Mesothelial cell of epicardium (in vitro differentiated cells): ENCODE results near the gene GOLM1. TPM values are rescaled to one million over a fixed set of nuclear protein-coding genes. Genes with fewer than 3 reads are reported as not detected.

Experiments used
- DNase-seq, 2 experiments: peaks; one replicate each; pipeline ENCODE4 v3.0.0; 2021; ENCODE audit warnings: low spot score in 2 of 2; ENCODE audit not compliant: unreplicated experiment in 2 of 2
- H3K27ac Mint-ChIP-seq: 2 replicates; pipeline ENCODE4 v1.8.0; 2021; ENCODE audit warnings: mixed read lengths
- H3K27me3 Mint-ChIP-seq: 2 replicates; pipeline ENCODE4 v1.8.0; 2021; ENCODE audit warnings: low read depth, mixed read lengths
- H3K36me3 Mint-ChIP-seq: 2 replicates; pipeline ENCODE4 v1.8.0; 2021; ENCODE audit warnings: mixed read lengths
- H3K4me1 Mint-ChIP-seq: 2 replicates; pipeline ENCODE4 v1.8.0; 2021; ENCODE audit warnings: mixed read lengths
- H3K4me3 Mint-ChIP-seq: 2 replicates; pipeline ENCODE4 v1.8.0; 2021; ENCODE audit warnings: mild to moderate bottlenecking, moderate library complexity, mixed read lengths
- H3K9me3 Mint-ChIP-seq: 2 replicates; pipeline ENCODE4 v1.8.0; 2021; ENCODE audit warnings: mixed read lengths
- total RNA-seq: library from RNA; stranded (reverse); gene quantifications from 3 replicates; pipeline ENCODE4 v1.2.1, GENCODE V29; 2021
- TF ChIP-seq, protein P1 (sequence below): fragments of 200-600 bp; sonication (generic); IDR thresholded peaks from one replicate; pipeline ENCODE4 v1.5.0; 2021; ENCODE audit warnings: antibody characterized with exemption; ENCODE audit not compliant: unreplicated experiment

GOLM1 gene
- total RNA-seq, 1 donor from 2014 or later, result 101 TPM

DNA sequence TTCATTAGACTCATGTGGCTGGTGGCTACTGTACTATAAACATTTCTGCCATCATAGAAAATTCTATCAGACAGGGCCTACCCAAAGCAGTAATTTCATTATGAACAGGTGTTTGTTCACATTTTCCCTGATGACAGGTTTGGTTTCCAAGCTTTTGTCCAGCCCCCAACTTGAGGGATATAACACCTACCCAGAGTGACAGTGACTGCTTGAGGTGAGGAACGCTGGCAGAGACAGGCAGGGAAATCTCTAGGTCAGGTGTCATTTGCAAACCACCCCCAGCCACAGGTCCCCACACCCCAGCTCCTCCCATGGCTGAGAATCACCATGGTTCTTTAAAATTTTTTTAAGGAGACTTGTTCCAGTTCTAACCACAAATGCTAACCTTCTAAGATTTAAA is 25.5 kb downstream of the GOLM1 start:
- Mint-ChIP-seq H3K4me1 (peaks cover 39% of the 10 kb centered on the region), H3K27ac (no peak overlapping the region), H3K27me3 (no peaks in the 10 kb centered on the region), H3K9me3 (no peaks in the 10 kb centered on the region), H3K36me3 (peaks cover 12% of the 10 kb centered on the region), H3K4me3 (no peak overlapping the region)
- no peak for DNase-seq
- TF ChIP-seq, protein P1, sequence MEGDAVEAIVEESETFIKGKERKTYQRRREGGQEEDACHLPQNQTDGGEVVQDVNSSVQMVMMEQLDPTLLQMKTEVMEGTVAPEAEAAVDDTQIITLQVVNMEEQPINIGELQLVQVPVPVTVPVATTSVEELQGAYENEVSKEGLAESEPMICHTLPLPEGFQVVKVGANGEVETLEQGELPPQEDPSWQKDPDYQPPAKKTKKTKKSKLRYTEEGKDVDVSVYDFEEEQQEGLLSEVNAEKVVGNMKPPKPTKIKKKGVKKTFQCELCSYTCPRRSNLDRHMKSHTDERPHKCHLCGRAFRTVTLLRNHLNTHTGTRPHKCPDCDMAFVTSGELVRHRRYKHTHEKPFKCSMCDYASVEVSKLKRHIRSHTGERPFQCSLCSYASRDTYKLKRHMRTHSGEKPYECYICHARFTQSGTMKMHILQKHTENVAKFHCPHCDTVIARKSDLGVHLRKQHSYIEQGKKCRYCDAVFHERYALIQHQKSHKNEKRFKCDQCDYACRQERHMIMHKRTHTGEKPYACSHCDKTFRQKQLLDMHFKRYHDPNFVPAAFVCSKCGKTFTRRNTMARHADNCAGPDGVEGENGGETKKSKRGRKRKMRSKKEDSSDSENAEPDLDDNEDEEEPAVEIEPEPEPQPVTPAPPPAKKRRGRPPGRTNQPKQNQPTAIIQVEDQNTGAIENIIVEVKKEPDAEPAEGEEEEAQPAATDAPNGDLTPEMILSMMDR, result no peak

DNA sequence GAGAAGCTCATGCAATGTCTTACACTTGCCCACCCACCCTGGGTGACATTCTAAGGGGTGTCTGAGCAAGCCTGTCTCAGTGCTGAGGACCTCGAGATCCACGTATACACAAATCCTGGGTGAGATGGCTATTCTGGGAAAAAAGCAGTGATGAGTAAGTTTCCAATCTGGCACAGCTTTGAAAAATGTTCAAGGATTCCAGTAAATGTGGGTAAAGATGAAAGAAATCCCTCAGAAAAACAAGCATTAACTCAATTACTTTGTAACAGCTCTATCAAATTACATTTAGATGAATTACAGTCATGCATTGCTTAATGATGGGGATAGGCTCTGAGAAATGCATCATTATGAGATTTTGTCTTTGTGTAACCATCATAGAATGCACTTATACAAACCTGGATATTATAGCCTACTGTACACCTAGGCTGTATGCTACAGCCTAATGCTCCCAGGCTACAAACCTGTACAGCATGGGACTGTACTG is 26.9 kb downstream of the GOLM1 start:
- H3K4me3 Mint-ChIP-seq, result no peak overlapping the region
- peaks cover 17% of the 10 kb centered on the region for H3K36me3 Mint-ChIP-seq
- no peaks in the 10 kb centered on the region for H3K27me3 Mint-ChIP-seq
- TF ChIP-seq, protein P1, result no peak
- DNase-seq, result no peak
- no peaks in the 10 kb centered on the region for H3K9me3 Mint-ChIP-seq
- peak overlapping the region; percentile 3 for H3K27ac Mint-ChIP-seq
- H3K4me1 Mint-ChIP-seq, result peaks cover 25% of the 10 kb centered on the region

DNA sequence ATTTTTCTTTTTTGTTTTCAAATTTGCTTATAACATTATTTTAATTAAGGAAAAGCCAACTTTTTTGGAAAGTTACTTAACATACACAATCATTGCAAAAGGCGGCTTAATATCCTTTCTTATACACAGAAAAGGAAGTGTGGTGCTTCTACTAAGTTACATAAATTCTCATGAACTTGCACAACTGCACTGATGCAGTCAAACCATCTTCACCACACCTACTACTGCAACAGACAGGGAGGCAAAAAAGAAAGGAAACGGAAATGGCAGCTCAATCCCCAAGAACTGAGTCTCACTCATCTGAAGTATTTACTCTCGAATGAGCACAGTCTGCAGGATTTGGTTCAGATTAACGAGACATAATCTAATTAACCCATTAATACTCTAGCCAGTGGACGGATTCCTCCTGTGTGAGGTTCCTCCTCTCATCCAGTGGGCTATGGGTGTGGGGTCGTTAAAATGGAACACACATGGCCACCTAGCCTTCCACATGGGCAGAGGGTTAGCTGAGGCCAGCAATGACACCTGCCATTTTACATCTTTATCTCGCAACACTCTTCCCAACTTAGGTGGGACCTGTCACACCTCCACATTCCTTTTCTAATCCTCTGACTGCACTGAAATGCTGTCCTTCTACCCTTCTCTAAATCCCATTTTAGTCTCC is 30.0 kb downstream of the GOLM1 start:
- no peaks in the 10 kb centered on the region for H3K27me3 Mint-ChIP-seq
- no peaks in the 10 kb centered on the region for H3K9me3 Mint-ChIP-seq
- H3K4me1 Mint-ChIP-seq, result peaks cover 14% of the 10 kb centered on the region
- TF ChIP-seq, protein P1, result no peak
- H3K27ac Mint-ChIP-seq, result no peak overlapping the region
- DNase-seq, result no peak
- H3K4me3 Mint-ChIP-seq, result no peak overlapping the region
- H3K36me3 Mint-ChIP-seq, result peaks cover 17% of the 10 kb centered on the region

DNA sequence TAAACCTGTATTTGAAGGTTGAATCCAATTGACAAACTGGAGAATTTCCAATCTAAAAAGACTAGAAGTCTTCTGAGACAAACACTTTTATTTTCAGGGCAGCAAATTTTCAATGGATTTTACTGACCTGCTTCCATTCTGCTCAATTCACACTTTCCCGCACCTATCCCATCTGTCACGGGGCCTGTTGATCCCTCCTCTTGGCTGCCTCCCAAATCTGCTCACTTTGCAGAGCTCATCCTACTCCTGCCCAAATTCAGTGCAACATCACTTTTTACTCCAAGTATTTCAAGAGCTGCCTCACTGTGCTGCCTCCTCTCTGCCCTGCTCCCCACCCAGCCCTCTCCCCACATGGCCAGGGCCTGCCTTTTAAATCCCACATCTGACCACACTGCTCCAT is 35.1 kb downstream of the GOLM1 start:
- Mint-ChIP-seq H3K4me1 (peaks cover 7% of the 10 kb centered on the region), H3K4me3 (no peak overlapping the region), H3K27me3 (no peaks in the 10 kb centered on the region), H3K27ac (no peak overlapping the region), H3K36me3 (peaks cover 26% of the 10 kb centered on the region), H3K9me3 (no peaks in the 10 kb centered on the region)
- DNase-seq, result no peak
- TF ChIP-seq, protein P1, result no peak

DNA sequence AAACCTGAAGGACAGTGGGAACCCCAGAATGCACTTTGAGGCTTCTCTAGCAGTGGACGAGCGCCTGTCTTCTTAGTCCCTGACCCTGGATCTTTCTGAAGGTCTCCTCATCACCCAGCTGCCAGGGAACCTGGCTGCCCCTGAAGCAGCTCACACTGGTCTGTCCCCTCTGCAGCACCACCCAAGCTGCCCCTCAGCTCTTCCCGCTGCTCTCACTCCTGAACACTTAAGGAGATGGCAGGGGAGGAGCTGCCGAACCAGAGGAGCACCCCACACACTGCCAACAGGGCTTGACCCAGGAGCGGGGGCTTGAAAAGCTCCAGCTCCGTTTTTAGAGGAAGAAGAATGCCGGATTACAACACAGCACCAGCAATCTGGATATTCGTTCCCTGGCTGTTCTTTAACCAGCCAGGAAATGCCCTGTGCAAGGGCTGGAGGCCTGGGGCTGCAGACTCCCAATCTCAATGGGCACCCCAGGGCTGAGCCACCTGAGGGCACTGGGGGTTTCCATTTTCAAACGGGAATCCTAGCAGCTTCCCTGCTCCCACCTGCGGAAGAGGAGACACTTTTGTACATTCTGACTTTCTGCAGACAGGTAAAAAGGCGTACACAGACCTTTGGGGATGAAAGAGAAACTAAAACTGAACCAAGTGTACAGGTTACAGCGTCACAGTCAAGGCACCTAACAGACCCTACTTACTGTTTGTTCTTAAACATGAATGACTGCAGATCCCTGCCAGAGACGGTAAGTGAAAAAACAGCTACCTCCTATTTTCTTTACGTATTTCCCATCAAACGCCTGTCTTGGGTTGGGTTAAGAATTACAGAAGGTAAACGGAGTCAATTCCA is 36.3 kb downstream of the GOLM1 start:
- Mint-ChIP-seq H3K27ac (no peak overlapping the region), H3K36me3 (peaks cover 29% of the 10 kb centered on the region), H3K4me1 (peaks cover 7% of the 10 kb centered on the region), H3K9me3 (no peaks in the 10 kb centered on the region), H3K4me3 (no peak overlapping the region), H3K27me3 (no peaks in the 10 kb centered on the region)
- TF ChIP-seq, protein P1, result no peak
- DNase-seq, result no peak
